IMR-90 (cell line): Measurements from ENCODE around the gene MEPCE. TPM values are rescaled to one million over a fixed set of nuclear protein-coding genes. Genes with fewer than 3 reads are reported as not detected.
A peak's percentile ranks its signal among the peaks of the same experiment; 100 is the strongest.

ENCODE experiments used
- ATAC-seq: fragments of 200-7000 bp; cut with Tn5 transposase; 2 replicates; pipeline ENCODE4 v1.9.1; 2020; ENCODE audit warnings: low read depth, mild to moderate bottlenecking, moderate library complexity
- BruUV-seq: library from RNA; stranded (reverse); fragments of 400-500 nt; replicated peaks from 2 replicates; lab custom pipeline; 2021; lab: Mats Ljungman, UMichigan
- CTCF ChIA-PET: fragments of 300-600 bp; formaldehyde crosslinking; extraction: SDS; loops from one replicate; lab custom pipeline; 2021; ENCODE audit warnings: antibody characterized with exemption; lab: Yijun Ruan, JAX
- POLR2A ChIA-PET: fragments of 300-600 bp; sonication (Branson Sonifier 250); formaldehyde crosslinking; loops from one replicate; lab custom pipeline; 2022; ENCODE audit warnings: antibody characterized with exemption; ENCODE audit not compliant: unreplicated experiment; lab: Charles Lee
- DNase-seq: peaks from one replicate; pipeline ENCODE4 v3.0.0; 2013
- H2AFZ ChIP-seq: replicated peaks from 2 replicates; pipeline ENCODE3; 2013; ENCODE audit warnings: low read length, mild to moderate bottlenecking; ENCODE audit not compliant: poor library complexity
- H2AK5ac ChIP-seq: 2 replicates; pipeline ENCODE4 v1.6.1; 2013; ENCODE audit warnings: low read depth, low read length, inconsistent platforms
- H2AK9ac ChIP-seq: replicated peaks from 2 replicates; pipeline ENCODE3; 2013; ENCODE audit warnings: mild to moderate bottlenecking, low read depth, low read length, moderate library complexity; ENCODE audit not compliant: poor library complexity
- H2BK120ac ChIP-seq: 2 replicates; pipeline ENCODE4 v1.6.1; 2013; ENCODE audit warnings: low read depth, low read length, inconsistent platforms
- H2BK15ac ChIP-seq: 3 replicates; pipeline ENCODE4 v1.6.1; 2013; ENCODE audit warnings: low read depth, low read length, inconsistent platforms
- H2BK20ac ChIP-seq: 2 replicates; pipeline ENCODE4 v1.6.1; 2013; ENCODE audit warnings: low read depth, mild to moderate bottlenecking, inconsistent platforms, low read length, moderate library complexity
- H2BK5ac ChIP-seq: 2 replicates; pipeline ENCODE4 v1.6.1; 2013; ENCODE audit warnings: mild to moderate bottlenecking, low read depth, low read length, inconsistent platforms; ENCODE audit not compliant: poor library complexity, severe bottlenecking
- H3K14ac ChIP-seq: replicated peaks from 2 replicates; pipeline ENCODE4 v1.6.1; 2013; ENCODE audit warnings: low read depth, low read length, inconsistent platforms
- H3K18ac ChIP-seq: 2 replicates; pipeline ENCODE4 v1.6.1; 2013; ENCODE audit warnings: low read depth, low read length, control low read depth
- H3K23ac ChIP-seq: 2 replicates; pipeline ENCODE4 v1.6.1; 2013; ENCODE audit warnings: low read depth, low read length, inconsistent platforms
- H3K27ac ChIP-seq: 2 replicates; pipeline ENCODE4 v1.5.1; 2013; ENCODE audit warnings: mild to moderate bottlenecking, control low read depth, low read length; ENCODE audit not compliant: insufficient read depth
- H3K27me3 ChIP-seq: 2 replicates; pipeline ENCODE4 v1.6.1; 2013; ENCODE audit warnings: low read length; ENCODE audit not compliant: control insufficient read depth, insufficient read depth
- H3K36me3 ChIP-seq: 2 replicates; pipeline ENCODE4 v1.6.1; 2013; ENCODE audit warnings: low read length, mixed read lengths; ENCODE audit not compliant: control insufficient read depth, insufficient read depth
- H3K4ac ChIP-seq: 2 replicates; pipeline ENCODE4 v1.6.1; 2013; ENCODE audit warnings: low read depth, low read length, inconsistent platforms
- H3K4me1 ChIP-seq: 2 replicates; pipeline ENCODE4 v1.6.1; 2013; ENCODE audit warnings: low read length, mixed read lengths; ENCODE audit not compliant: control insufficient read depth, insufficient read depth
- H3K4me2 ChIP-seq: 2 replicates; pipeline ENCODE4 v1.6.1; 2013; ENCODE audit warnings: low read depth, mild to moderate bottlenecking, control low read depth, low read length, moderate library complexity
- H3K4me3 ChIP-seq: 2 replicates; pipeline ENCODE4 v1.5.1; 2013; ENCODE audit warnings: low read depth, mild to moderate bottlenecking, control low read depth, low read length, moderate library complexity; ENCODE audit not compliant: insufficient read depth
- H3K56ac ChIP-seq: 2 replicates; pipeline ENCODE4 v1.6.1; 2013; ENCODE audit warnings: low read length, inconsistent platforms; ENCODE audit not compliant: insufficient read depth; ENCODE audit errors: extremely low read depth
- H3K79me1 ChIP-seq, 2 experiments: 2 replicates each; pipeline ENCODE4 v1.6.1; 2013; ENCODE audit warnings: low read length in 2 of 2, inconsistent platforms in 1 of 2, low read depth in 1 of 2
- H3K9ac ChIP-seq: 2 replicates; pipeline ENCODE4 v1.6.1; 2013; ENCODE audit warnings: low read depth, low read length, control low read depth
- H3K9me1 ChIP-seq: 2 replicates; pipeline ENCODE4 v1.6.1; 2013; ENCODE audit warnings: low read length, inconsistent platforms; ENCODE audit not compliant: insufficient read depth
- H3K9me3 ChIP-seq: 2 replicates; pipeline ENCODE4 v1.6.1; 2013; ENCODE audit warnings: low read length; ENCODE audit not compliant: control insufficient read depth, insufficient read depth
- H4K20me1 ChIP-seq: 2 replicates; pipeline ENCODE4 v1.6.1; 2013; ENCODE audit warnings: low read length, inconsistent platforms; ENCODE audit not compliant: insufficient read depth
- H4K5ac ChIP-seq: 2 replicates; pipeline ENCODE4 v1.6.1; 2013; ENCODE audit warnings: mild to moderate bottlenecking, low read depth, low read length, control low read depth
- H4K8ac ChIP-seq, 2 experiments: 2 replicates each; pipeline ENCODE4 v1.6.1; 2013; ENCODE audit warnings: low read depth in 2 of 2, low read length in 2 of 2, control low read depth in 1 of 2, inconsistent platforms in 1 of 2
- H4K91ac ChIP-seq: 2 replicates; pipeline ENCODE4 v1.6.1; 2013; ENCODE audit warnings: low read depth, low read length, inconsistent platforms; ENCODE audit not compliant: insufficient read depth
- BHLHE40 ChIP-seq: fragments of 150-350 bp; IDR thresholded peaks from 2 replicates; pipeline ENCODE4 v1.6.1; 2016; ENCODE audit warnings: mild to moderate bottlenecking, low read depth, low read length
- CEBPB ChIP-seq: IDR thresholded peaks from 2 replicates; pipeline ENCODE4 v1.6.1; 2012; ENCODE audit warnings: low read depth, low read length, improper control_type of control experiment
- CHD1 ChIP-seq: IDR thresholded peaks from 2 replicates; pipeline ENCODE4 v1.6.1; 2012; ENCODE audit warnings: low read depth, low read length, improper control_type of control experiment
- MAZ ChIP-seq: IDR thresholded peaks from 2 replicates; pipeline ENCODE4 v1.6.1; 2012; ENCODE audit warnings: low read depth, mild to moderate bottlenecking, low read length, improper control_type of control experiment, moderate library complexity, borderline replicate concordance
- MXI1 ChIP-seq: IDR thresholded peaks from 2 replicates; pipeline ENCODE4 v1.6.1; 2012; ENCODE audit warnings: low read depth, mild to moderate bottlenecking, low read length, moderate library complexity, borderline replicate concordance
- NFE2L2 ChIP-seq: fragments of 150-350 bp; IDR thresholded peaks from 2 replicates; pipeline ENCODE4 v1.6.1; 2016; ENCODE audit warnings: low read depth, mild to moderate bottlenecking, low read length
- POLR2A ChIP-seq: IDR thresholded peaks from 2 replicates; pipeline ENCODE4 v1.6.1; 2012; ENCODE audit warnings: mild to moderate bottlenecking, low read depth, low read length
- RAD21 ChIP-seq: IDR thresholded peaks from 2 replicates; pipeline ENCODE4 v1.6.1; 2012; ENCODE audit warnings: low read length, improper control_type of control experiment
- RCOR1 ChIP-seq: IDR thresholded peaks from 2 replicates; pipeline ENCODE4 v1.6.1; 2012; ENCODE audit warnings: mild to moderate bottlenecking, low read length, improper control_type of control experiment; ENCODE audit not compliant: insufficient replicate concordance
- RFX5 ChIP-seq: IDR thresholded peaks from 2 replicates; pipeline ENCODE4 v1.8.0; 2012; ENCODE audit warnings: low read depth, mild to moderate bottlenecking, low read length, moderate library complexity
- SMC3 ChIP-seq: fragments of 150-350 bp; IDR thresholded peaks from 2 replicates; pipeline ENCODE4 v1.6.1; 2016; ENCODE audit warnings: low read depth, mild to moderate bottlenecking, antibody characterized with exemption, low read length, moderate library complexity
- WGBS, 2 experiments: methylation state at CpG; one replicate each; pipeline versions ENCODE4 v1.1.5 to v1.1.7; 2013; ENCODE audit warnings: missing lambda C conversion rate in 2 of 2; ENCODE audit not compliant: insufficient read length in 1 of 2; ENCODE audit errors: extremely low coverage in 2 of 2; 5-methylcytosine and 5-hydroxymethylcytosine counted together
- dilution Hi-C: fragments of 300-500 bp; cut with HindIII; formaldehyde crosslinking; loops from one replicate; pipeline ENCODE4 v1.14.3; 2018; ENCODE audit warnings: low sequenced_read_pairs; ENCODE audit not compliant: unreplicated experiment
- in situ Hi-C: fragments of 300-500 bp; cut with MboI; formaldehyde crosslinking; loops from 3 replicates; pipeline ENCODE4 v1.14.3; 2019; ENCODE audit warnings: low sequenced_read_pairs, inconsistent platforms, mixed read lengths
- intact Hi-C: fragments of 100-400 bp; cut with micrococcal nuclease; formaldehyde crosslinking; loops from 2 replicates; pipeline ENCODE4 v1.10.0; 2022
- polyA plus RNA-seq, 3 experiments: library from polyadenylated mRNA; depleted of rRNA; stranded (reverse); fragments of >200 nt; gene quantifications; 2 replicates each; pipeline ENCODE4 v1.2.3, GENCODE V29; 2012; ENCODE audit warnings: low replicate concordance in 1 of 3
- total RNA-seq: library from RNA; depleted of rRNA; stranded (reverse); fragments of >200 nt; gene quantifications from 2 replicates; pipeline ENCODE4 v1.2.3, GENCODE V29; 2012
- TF ChIP-seq, protein P1 (sequence below): fragments of 150-350 bp; IDR thresholded peaks from 2 replicates; pipeline ENCODE4 v1.6.1; 2016; ENCODE audit warnings: low read depth, mild to moderate bottlenecking, low read length, moderate library complexity, borderline replicate concordance
- TF ChIP-seq, protein P2 (sequence below): fragments of 150-350 bp; IDR thresholded peaks from 2 replicates; pipeline ENCODE4 v1.6.1; 2017; ENCODE audit warnings: mild to moderate bottlenecking, antibody characterized with exemption, low read length, low read depth
- TF ChIP-seq, protein P3 (sequence below): conservative IDR thresholded peaks from 2 replicates; pipeline ENCODE4 v1.5.1; 2012; ENCODE audit warnings: mild to moderate bottlenecking, low read depth, low read length, improper control_type of control experiment

MEPCE gene
- total and polyA plus RNA-seq, 2 of the 4 experiments (the other 2 are of a cell fraction), result 18.2 to 22.9 TPM

DNA sequence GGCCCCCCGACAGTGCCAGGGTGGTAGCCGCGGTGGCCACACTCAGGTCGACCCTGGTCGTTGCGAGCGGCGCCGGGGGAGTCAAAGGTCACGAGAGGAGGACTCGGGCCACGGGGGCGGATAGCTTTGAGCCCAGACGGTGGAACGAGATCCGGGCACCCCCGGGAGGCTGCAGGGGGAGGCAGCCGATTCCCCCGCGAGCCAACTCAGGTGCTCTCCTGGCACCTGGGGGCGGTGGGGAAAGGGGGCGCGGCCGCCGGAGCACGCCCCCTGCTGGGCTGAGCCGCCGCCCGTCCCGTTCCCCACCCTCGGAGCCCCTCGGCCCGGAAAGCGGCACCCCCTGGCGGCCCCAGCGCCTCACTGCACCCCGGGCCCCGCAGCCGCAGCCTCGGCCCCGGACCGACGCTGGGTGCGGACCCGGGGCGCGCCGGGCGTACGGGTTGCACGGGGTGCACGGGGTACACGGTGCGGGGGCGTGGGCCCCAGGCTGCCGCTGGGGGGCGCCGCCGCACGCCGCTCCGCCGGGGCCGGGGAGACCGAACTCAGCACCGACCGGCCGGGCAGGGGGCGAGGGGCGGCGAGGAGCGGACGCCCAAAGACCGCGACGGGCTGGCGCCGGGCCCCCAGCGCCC, 53.6 kb downstream of the MEPCE start:
- Histone ChIP-seq H3K4me1 (peaks cover 5% of the 10 kb centered on the region), H3K14ac (no peak overlapping the region), H4K5ac (no peak overlapping the region), H4K91ac (no peak overlapping the region), H3K36me3 (no peaks in the 10 kb centered on the region), H3K18ac (no peak overlapping the region), H2AK5ac (no peak overlapping the region), H4K8ac (peak overlapping the region in 1 of 2 experiments; percentile 57; a peak in 2 of 4 replicates), H4K20me1 (no peaks in the 10 kb centered on the region), H3K56ac (no peak overlapping the region), H3K9me3 (no peaks in the 10 kb centered on the region), H2AK9ac (peak overlapping the region; percentile 90), H3K79me1 (0 out of 4 replicates have a peak, but pooled peaks cover 0 to 6% of the 10 kb centered on the region in 2 experiments), H2BK5ac (no peak overlapping the region), H3K27ac (no peak overlapping the region; the same call in 1 of the 2 replicates), H3K4ac (0 out of 2 replicates have a peak overlapping the region, but pooled peaks have one; percentile 40), H3K23ac (no peak overlapping the region), H3K4me3 (peak overlapping the region; percentile 73), H2BK15ac (no peak overlapping the region; the same call in 2 of the 3 replicates), H3K9me1 (no peaks in the 10 kb centered on the region), H2AFZ (peak overlapping the region; percentile 96), H3K27me3 (no peaks in the 10 kb centered on the region), H2BK20ac (no peak overlapping the region), H3K9ac (peak overlapping the region; percentile 43), H3K4me2 (peak overlapping the region; percentile 90), H2BK120ac (no peak overlapping the region)
- in situ Hi-C loops (loop anchor here (5.0 kb wide), 1 partner anchor 59 kb away; no protein-coding TSS in a partner anchor), dilution Hi-C loops (no loop called here), intact Hi-C loops (no loop called here)
- POLR2A ChIA-PET, result interaction anchor here (0.6 kb wide), 1 partner anchor 105 kb away, joined by 5 read pairs; no protein-coding TSS in a partner anchor
- CTCF ChIA-PET, result interaction anchor here (0.6 to 1.3 kb wide), 6 partner anchors 14 to 77 kb away, joined by 3 to 5 read pairs (median 4); partner anchors contain the start of gene AGFG2
- ATAC-seq, result peak; percentile 76
- 0% methylated on average over 22 of the region's 79 CpGs; no CpG with 5 or more reads in 1 of the 2 experiments for WGBS, 2 experiments
- no TSS peak for BruUV-seq
- DNase-seq, result peak; percentile 16
- TF ChIP-seq, protein P1, sequence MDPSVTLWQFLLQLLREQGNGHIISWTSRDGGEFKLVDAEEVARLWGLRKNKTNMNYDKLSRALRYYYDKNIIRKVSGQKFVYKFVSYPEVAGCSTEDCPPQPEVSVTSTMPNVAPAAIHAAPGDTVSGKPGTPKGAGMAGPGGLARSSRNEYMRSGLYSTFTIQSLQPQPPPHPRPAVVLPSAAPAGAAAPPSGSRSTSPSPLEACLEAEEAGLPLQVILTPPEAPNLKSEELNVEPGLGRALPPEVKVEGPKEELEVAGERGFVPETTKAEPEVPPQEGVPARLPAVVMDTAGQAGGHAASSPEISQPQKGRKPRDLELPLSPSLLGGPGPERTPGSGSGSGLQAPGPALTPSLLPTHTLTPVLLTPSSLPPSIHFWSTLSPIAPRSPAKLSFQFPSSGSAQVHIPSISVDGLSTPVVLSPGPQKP, result no peak
- TF ChIP-seq NFE2L2 (no peak), RAD21 (peak; percentile 58), MAZ (peak; percentile 90), RFX5 (no peak), RCOR1 (no peak), POLR2A (no peak), BHLHE40 (no peak), CEBPB (no peak), MXI1 (no peak), SMC3 (peak; percentile 59), CHD1 (no peak)
- TF ChIP-seq, protein P2, sequence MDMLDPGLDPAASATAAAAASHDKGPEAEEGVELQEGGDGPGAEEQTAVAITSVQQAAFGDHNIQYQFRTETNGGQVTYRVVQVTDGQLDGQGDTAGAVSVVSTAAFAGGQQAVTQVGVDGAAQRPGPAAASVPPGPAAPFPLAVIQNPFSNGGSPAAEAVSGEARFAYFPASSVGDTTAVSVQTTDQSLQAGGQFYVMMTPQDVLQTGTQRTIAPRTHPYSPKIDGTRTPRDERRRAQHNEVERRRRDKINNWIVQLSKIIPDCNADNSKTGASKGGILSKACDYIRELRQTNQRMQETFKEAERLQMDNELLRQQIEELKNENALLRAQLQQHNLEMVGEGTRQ, result no peak
- TF ChIP-seq, protein P3, sequence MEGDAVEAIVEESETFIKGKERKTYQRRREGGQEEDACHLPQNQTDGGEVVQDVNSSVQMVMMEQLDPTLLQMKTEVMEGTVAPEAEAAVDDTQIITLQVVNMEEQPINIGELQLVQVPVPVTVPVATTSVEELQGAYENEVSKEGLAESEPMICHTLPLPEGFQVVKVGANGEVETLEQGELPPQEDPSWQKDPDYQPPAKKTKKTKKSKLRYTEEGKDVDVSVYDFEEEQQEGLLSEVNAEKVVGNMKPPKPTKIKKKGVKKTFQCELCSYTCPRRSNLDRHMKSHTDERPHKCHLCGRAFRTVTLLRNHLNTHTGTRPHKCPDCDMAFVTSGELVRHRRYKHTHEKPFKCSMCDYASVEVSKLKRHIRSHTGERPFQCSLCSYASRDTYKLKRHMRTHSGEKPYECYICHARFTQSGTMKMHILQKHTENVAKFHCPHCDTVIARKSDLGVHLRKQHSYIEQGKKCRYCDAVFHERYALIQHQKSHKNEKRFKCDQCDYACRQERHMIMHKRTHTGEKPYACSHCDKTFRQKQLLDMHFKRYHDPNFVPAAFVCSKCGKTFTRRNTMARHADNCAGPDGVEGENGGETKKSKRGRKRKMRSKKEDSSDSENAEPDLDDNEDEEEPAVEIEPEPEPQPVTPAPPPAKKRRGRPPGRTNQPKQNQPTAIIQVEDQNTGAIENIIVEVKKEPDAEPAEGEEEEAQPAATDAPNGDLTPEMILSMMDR, result peak; percentile 97
